H1 (cell line): ENCODE data around the gene C8B.

Experiments used
- CTCF ChIP-seq, 3 experiments: IDR thresholded peaks; 1 replicate in 2 of 3; 2 replicates in 1 of 3; pipeline versions ENCODE4 v1.5.1 to v1.6.1; 2011; ENCODE audit warnings: low read length in 3 of 3, mild to moderate bottlenecking in 3 of 3, inconsistent platforms in 2 of 3, low read depth in 1 of 3, moderate library complexity in 1 of 3; ENCODE audit not compliant: insufficient read depth in 1 of 3; ENCODE audit errors: control extremely low read depth in 1 of 3
- JUN ChIP-seq: IDR thresholded peaks from 2 replicates; pipeline ENCODE4 v1.6.1; 2011; ENCODE audit warnings: low read depth, mild to moderate bottlenecking, improper control_type of control experiment, low read length
- RFX5 ChIP-seq: IDR thresholded peaks from 2 replicates; pipeline ENCODE4 v1.6.1; 2011; ENCODE audit warnings: low read depth, low read length, improper control_type of control experiment, borderline replicate concordance

GRCh38 chr1:56977910-56978309, 12.1 kb upstream of the C8B start:
- TF ChIP-seq CTCF (IDR thresholded peaks at IDR 0.05; ENCODE audit: control extremely low read depth in 1 of 3, insufficient read depth in 1 of 3, low read depth in 1 of 3, low read length in 3 of 3): no peak
- TF ChIP-seq RFX5: no peak
- TF ChIP-seq JUN: no peak
